BE2C (cell line): Measurements from ENCODE around the gene GNG8.

ENCODE experiments used
- DNase-seq: peaks from one replicate; pipeline ENCODE4 v3.0.0-alpha.2; 2020
- H3K27me3 ChIP-seq: fragments of 250-450 bp; sonication (Bioruptor Pico); 2 replicates; pipeline ENCODE4 v1.5.1; 2020; ENCODE audit warnings: mild to moderate bottlenecking
- H3K36me3 ChIP-seq: fragments of 250-450 bp; sonication (Bioruptor Pico); 2 replicates; pipeline ENCODE4 v1.5.1; 2020; ENCODE audit warnings: mild to moderate bottlenecking
- H3K4me1 ChIP-seq: fragments of 250-450 bp; sonication (Bioruptor Pico); 2 replicates; pipeline ENCODE4 v1.5.1; 2020
- H3K4me3 ChIP-seq: 2 replicates; pipeline ENCODE4 v1.5.1; 2011; ENCODE audit warnings: low read depth, low read length
- H3K9me3 ChIP-seq: fragments of 250-450 bp; sonication (Bioruptor Pico); 2 replicates; pipeline ENCODE4 v1.5.1; 2020
- TF ChIP-seq, protein P1 (sequence below): IDR thresholded peaks from 2 replicates; pipeline ENCODE4 v1.5.1; 2012; ENCODE audit warnings: mild to moderate bottlenecking, low read depth, low read length

GNG8 gene

DNA sequence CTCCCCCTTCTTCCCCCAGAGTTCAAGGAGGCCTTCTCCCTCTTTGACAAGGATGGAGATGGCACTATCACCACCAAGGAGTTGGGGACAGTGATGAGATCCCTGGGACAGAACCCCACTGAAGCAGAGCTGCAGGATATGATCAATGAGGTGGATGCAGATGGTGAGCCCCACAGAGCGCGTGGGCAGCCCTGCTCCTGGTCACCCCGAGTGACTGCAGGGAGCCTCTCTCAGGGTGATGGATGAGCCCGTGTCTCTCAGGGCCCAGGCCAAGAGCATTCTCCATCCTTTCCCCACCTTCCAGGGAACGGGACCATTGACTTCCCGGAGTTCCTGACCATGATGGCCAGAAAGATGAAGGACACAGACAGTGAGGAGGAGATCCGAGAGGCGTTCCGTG is 27.8 kb downstream of the GNG8 start:
- Histone ChIP-seq H3K4me3 (no peak overlapping the region), H3K36me3 (peaks cover 55% of the 10 kb centered on the region)

GRCh38 chr19:46607448-46607841 is 28.6 kb downstream of the GNG8 start:
- TF ChIP-seq, protein P1, sequence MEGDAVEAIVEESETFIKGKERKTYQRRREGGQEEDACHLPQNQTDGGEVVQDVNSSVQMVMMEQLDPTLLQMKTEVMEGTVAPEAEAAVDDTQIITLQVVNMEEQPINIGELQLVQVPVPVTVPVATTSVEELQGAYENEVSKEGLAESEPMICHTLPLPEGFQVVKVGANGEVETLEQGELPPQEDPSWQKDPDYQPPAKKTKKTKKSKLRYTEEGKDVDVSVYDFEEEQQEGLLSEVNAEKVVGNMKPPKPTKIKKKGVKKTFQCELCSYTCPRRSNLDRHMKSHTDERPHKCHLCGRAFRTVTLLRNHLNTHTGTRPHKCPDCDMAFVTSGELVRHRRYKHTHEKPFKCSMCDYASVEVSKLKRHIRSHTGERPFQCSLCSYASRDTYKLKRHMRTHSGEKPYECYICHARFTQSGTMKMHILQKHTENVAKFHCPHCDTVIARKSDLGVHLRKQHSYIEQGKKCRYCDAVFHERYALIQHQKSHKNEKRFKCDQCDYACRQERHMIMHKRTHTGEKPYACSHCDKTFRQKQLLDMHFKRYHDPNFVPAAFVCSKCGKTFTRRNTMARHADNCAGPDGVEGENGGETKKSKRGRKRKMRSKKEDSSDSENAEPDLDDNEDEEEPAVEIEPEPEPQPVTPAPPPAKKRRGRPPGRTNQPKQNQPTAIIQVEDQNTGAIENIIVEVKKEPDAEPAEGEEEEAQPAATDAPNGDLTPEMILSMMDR, result no peak
- H3K36me3 ChIP-seq, result peaks cover 55% of the 10 kb centered on the region

More for the DNA sequence above, 27.8 kb downstream of the GNG8 start:
- TF ChIP-seq, protein P1, result no peak
- Histone ChIP-seq H3K27me3 (no peaks in the 10 kb centered on the region), H3K9me3 (no peaks in the 10 kb centered on the region), H3K4me1 (no peaks in the 10 kb centered on the region; the same call in 1 of the 2 replicates)
- no peak for DNase-seq

GRCh38 chr19:46606681-46607447 is 29.1 kb downstream of the GNG8 start:
- no peaks in the 10 kb centered on the region; the same call in 1 of the 2 replicates for H3K4me1 ChIP-seq
- peaks cover 55% of the 10 kb centered on the region for H3K36me3 ChIP-seq
- H3K9me3 ChIP-seq, result no peaks in the 10 kb centered on the region
- no peak for DNase-seq
- H3K4me3 ChIP-seq, result no peak overlapping the region
- TF ChIP-seq, protein P1, result no peak
- H3K27me3 ChIP-seq, result no peaks in the 10 kb centered on the region

More at GRCh38 chr19:46607448-46607841, 28.6 kb downstream of the GNG8 start:
- Histone ChIP-seq H3K9me3 (no peaks in the 10 kb centered on the region), H3K4me3 (no peak overlapping the region), H3K4me1 (no peaks in the 10 kb centered on the region; the same call in 1 of the 2 replicates), H3K27me3 (no peaks in the 10 kb centered on the region)
- DNase-seq, result no peak

GRCh38 chr19:46606019-46606418 is 30.0 kb downstream of the GNG8 start:
- Histone ChIP-seq H3K27me3 (no peaks in the 10 kb centered on the region), H3K4me1 (no peaks in the 10 kb centered on the region; the same call in 1 of the 2 replicates), H3K9me3 (no peaks in the 10 kb centered on the region), H3K36me3 (peaks cover 55% of the 10 kb centered on the region), H3K4me3 (no peak overlapping the region)
- TF ChIP-seq, protein P1, result no peak
- no peak for DNase-seq

- DNase-seq, result no peak
- peaks cover 52% of the 10 kb centered on the region for H3K36me3 ChIP-seq
- no peaks in the 10 kb centered on the region for H3K27me3 ChIP-seq
- no peaks in the 10 kb centered on the region; the same call in 1 of the 2 replicates for H3K4me1 ChIP-seq
- TF ChIP-seq, protein P1, result no peak
- H3K4me3 ChIP-seq, result no peak overlapping the region
- no peaks in the 10 kb centered on the region for H3K9me3 ChIP-seq
Observed at GRCh38 chr19:46605356-46605821, 30.6 kb downstream of the GNG8 start.

GRCh38 chr19:46604781-46605355 is 31.1 kb downstream of the GNG8 start:
- TF ChIP-seq, protein P1, result no peak
- Histone ChIP-seq H3K36me3 (peaks cover 50% of the 10 kb centered on the region), H3K4me3 (no peak overlapping the region), H3K4me1 (no peaks in the 10 kb centered on the region; the same call in 1 of the 2 replicates), H3K27me3 (no peaks in the 10 kb centered on the region), H3K9me3 (no peaks in the 10 kb centered on the region)
- no peak for DNase-seq
